ENCODE data around the gene ACVR1. TPM values are rescaled to one million over a fixed set of nuclear protein-coding genes. Genes with fewer than 3 reads are reported as not detected.
"Not testable (repeated sequence)": the region's sequence is repeated elsewhere in the genome, so short reads cannot be mapped to it uniquely, and the experiment has no call there.

Gene ACVR1
- total RNA-seq, 2 donors from 2014 or later = 16.0 to 27.0 TPM

- peaks cover 8 to 43% of the 10 kb centered on the region in 2 donors for H3K9me3 Mint-ChIP-seq
- not testable (repeated sequence) for DNase-seq (ENCODE audit: low spot score in 2 of 2)
Observed at GRCh38 chr2:157704148-157704547, 172.0 kb downstream of the ACVR1 start.

GRCh38 chr2:157699806-157700205, 176.3 kb downstream of the ACVR1 start:
- Mint-ChIP-seq H3K36me3 (peaks cover 5 to 16% of the 10 kb centered on the region in 2 donors), H3K9me3 (peaks cover 0 to 26% of the 10 kb centered on the region in 2 donors)

More at GRCh38 chr2:157704148-157704547, 172.0 kb downstream of the ACVR1 start:
- not testable (repeated sequence) for ATAC-seq, H3K27ac Mint-ChIP-seq
- peaks cover 16 to 19% of the 10 kb centered on the region in 2 donors for H3K36me3 Mint-ChIP-seq

GRCh38 chr2:157699009-157699408, 177.1 kb downstream of the ACVR1 start:
- no peak for DNase-seq (ENCODE audit: low spot score in 2 of 2)
- H3K36me3 Mint-ChIP-seq = peaks cover 5 to 16% of the 10 kb centered on the region in 2 donors
- no peak overlapping the region for H3K27ac Mint-ChIP-seq
- no peak for ATAC-seq
- H3K9me3 Mint-ChIP-seq = peaks cover 0 to 26% of the 10 kb centered on the region in 2 donors

More at GRCh38 chr2:157699806-157700205, 176.3 kb downstream of the ACVR1 start:
- H3K27ac Mint-ChIP-seq = no peak overlapping the region
- no peak for ATAC-seq
- no peak for DNase-seq (ENCODE audit: low spot score in 2 of 2)

GRCh38 chr2:157698430-157698829, 177.7 kb downstream of the ACVR1 start:
- ATAC-seq = no peak
- Mint-ChIP-seq H3K9me3 (peaks cover 0 to 26% of the 10 kb centered on the region in 2 donors), H3K27ac (no peak overlapping the region), H3K36me3 (peaks cover 5 to 16% of the 10 kb centered on the region in 2 donors)
- no peak for DNase-seq (ENCODE audit: low spot score in 2 of 2)

GRCh38 chr2:157696036-157696435, 180.1 kb downstream of the ACVR1 start:
- DNase-seq (ENCODE audit: low spot score in 2 of 2) = no peak
- Mint-ChIP-seq H3K9me3 (peaks cover 0 to 13% of the 10 kb centered on the region in 2 donors), H3K36me3 (peaks cover 5 to 13% of the 10 kb centered on the region in 2 donors), H3K27ac (no peak overlapping the region)
- no peak for ATAC-seq

GRCh38 chr2:157692768-157693167, 183.4 kb downstream of the ACVR1 start:
- ATAC-seq = no peak
- Mint-ChIP-seq H3K27ac (no peak overlapping the region), H3K36me3 (no peaks in the 10 kb centered on the region), H3K9me3 (no peaks in the 10 kb centered on the region)
- no peak for DNase-seq (ENCODE audit: low spot score in 2 of 2)

- Mint-ChIP-seq H3K9me3 (no peaks in the 10 kb centered on the region), H3K27ac (no peak overlapping the region), H3K36me3 (no peaks in the 10 kb centered on the region)
- ATAC-seq (no peak), DNase-seq (ENCODE audit: low spot score in 2 of 2) (no peak)
Observed at GRCh38 chr2:157691695-157692094, 184.4 kb downstream of the ACVR1 start.

GRCh38 chr2:157691131-157691530, 185.0 kb downstream of the ACVR1 start:
- Mint-ChIP-seq H3K36me3 (no peaks in the 10 kb centered on the region), H3K9me3 (no peaks in the 10 kb centered on the region), H3K27ac (no peak overlapping the region)
- no peak for DNase-seq (ENCODE audit: low spot score in 2 of 2)
- ATAC-seq = no peak

Other genes starting within 250 kb of the ACVR1 start
- gene ACVR1C, start 247.5 kb downstream of the ACVR1 start, total RNA-seq = 1 to 10 TPM; 2.3 to 2.6 TPM
- not detected for gene UPP2, start 225.5 kb upstream of the ACVR1 start, total RNA-seq